T-helper 22 cell (primary cell): ENCODE data around the gene AFF1.
"Not testable (repeated sequence)": the region's sequence is repeated elsewhere in the genome, so short reads cannot be mapped to it uniquely, and the experiment has no call there.

Experiments used
- DNase-seq: peaks from one replicate; pipeline ENCODE4 v3.0.0-alpha.2; 2020; ENCODE audit warnings: low read depth

The AFF1 gene

DNA sequence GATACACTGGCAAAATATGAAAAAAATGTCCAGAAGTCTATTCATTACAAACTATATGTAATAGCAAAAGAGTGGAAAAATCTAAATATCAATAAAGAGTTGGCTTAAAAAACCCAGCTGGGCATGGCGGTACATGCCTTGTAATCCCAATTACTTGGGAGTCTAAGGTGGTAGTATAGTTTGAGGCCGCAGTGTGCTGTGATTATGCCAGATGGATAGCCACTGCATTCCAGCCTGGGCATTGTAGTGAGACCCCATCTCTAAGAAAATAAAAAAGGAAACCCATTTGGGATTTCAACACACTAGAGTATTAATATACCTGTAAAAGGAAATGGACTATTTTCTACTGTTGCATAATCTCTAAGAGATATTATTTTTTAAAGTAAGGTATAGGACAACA is 45.4 kb downstream of the AFF1 start:
- no peak for DNase-seq

- no peak for DNase-seq
Observed at GRCh38 chr4:86981789-86982188, 47.0 kb downstream of the AFF1 start.

GRCh38 chr4:86985852-86986251 is 51.0 kb downstream of the AFF1 start:
- not testable (repeated sequence) for DNase-seq

- DNase-seq = not testable (repeated sequence)
Observed at GRCh38 chr4:86989658-86990057, 54.8 kb downstream of the AFF1 start.

GRCh38 chr4:86990510-86990909 is 55.7 kb downstream of the AFF1 start:
- no peak for DNase-seq

DNA sequence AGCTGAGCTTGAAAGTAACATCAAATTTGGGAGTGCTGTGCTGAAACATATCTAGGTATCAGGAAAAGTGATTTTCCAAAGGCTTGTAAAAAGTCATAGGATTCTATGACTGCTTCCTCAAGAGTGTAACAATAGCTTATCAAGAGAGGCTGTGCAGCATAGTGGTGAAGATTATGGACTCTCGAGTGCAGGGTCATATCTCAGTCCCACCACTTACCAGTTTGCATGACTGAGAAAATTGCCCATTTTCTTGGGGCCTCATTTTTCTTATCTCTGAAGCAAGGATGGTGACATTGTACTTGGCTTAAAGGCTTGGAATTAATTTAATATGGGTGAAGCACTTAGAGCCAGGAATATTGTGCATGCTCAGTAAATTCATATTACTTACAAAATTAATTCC is 57.2 kb downstream of the AFF1 start:
- DNase-seq = no peak

DNA sequence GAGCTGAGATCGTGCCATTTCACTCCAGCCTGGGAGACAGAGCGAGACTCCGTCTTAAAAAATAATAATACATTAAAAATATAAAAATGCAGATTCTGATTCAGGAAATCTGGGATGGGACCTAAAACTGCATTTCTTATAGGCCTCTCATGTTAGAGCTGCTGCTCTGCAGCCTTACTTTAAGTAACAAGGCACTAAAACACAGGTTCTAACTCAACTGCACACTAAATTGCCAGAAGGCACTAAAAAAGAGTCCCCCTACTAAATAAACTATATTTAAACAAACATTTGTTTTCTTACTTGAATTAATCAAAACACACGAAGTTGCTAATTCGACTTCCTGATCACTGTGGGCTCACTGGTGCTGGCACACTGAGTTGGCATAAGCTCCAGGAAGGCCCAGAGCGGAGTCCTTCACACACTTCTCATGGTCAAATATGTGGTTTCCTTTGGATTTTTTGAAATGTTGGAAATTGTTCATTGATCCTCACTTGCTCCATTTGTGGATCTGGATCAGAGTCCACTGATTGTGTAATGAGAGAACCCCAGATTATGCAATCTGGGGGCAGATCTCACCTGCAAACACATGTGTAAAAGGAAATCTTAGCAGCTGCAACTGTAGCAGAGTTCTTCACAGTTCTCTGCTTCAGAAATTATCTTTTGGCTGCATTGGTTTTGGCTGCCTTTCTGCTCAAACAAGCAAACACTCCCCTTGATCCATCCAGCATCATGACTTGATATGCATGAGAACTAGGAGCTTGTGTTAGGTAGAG is 59.3 kb downstream of the AFF1 start:
- DNase-seq = no peak

- DNase-seq = no peak
Observed at GRCh38 chr4:86994686-86995085, 59.9 kb downstream of the AFF1 start.

- not testable (repeated sequence) for DNase-seq
Observed at GRCh38 chr4:86996510-86996909, 61.7 kb downstream of the AFF1 start.

DNA sequence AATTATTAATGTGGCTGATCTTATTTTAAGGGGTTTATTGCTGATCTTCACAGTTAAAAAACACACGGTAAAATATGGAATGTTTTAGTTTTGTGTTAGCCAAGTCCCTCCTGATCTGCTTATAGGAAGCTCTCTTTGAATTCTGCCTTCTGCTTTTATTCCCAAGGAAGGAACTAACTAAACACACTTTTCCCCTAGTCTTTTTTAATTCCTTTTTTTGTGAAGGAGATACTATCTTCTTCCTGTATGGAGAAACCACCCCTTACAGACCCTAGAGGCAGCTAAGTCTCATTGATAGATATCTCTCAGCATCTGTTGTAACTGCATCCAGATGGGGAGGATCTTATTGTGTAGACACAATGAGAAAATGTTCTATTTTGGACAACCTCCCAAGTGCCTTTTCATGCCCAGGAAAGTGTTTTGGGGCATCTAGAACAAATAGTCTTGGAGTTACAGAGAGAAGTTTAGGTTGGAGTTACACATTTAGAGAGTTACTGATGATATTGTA is 64.4 kb downstream of the AFF1 start:
- DNase-seq = no peak

- DNase-seq = no peak
Observed at GRCh38 chr4:87002682-87003043, 67.9 kb downstream of the AFF1 start.

DNA sequence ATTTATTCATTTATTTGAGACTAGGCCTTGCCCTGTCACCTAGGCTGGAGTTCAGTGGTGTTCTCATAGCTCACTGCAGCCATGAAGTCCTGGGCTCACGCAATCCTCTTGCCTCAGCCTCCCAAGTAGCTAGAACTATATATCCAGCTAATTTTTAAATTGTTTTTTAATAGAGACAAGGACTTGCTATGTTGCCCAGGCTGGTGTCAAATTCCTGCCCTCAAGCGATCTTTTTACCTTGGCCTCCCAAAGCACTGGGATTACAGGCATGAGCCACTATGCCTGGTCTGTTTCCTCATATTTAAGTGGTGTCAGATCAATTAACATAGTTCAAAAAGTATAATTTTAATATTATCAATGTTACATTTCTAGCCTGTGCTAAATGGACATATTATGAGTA is 68.5 kb downstream of the AFF1 start:
- DNase-seq = no peak

GRCh38 chr4:87005369-87005689 is 70.5 kb downstream of the AFF1 start:
- no peak for DNase-seq

DNA sequence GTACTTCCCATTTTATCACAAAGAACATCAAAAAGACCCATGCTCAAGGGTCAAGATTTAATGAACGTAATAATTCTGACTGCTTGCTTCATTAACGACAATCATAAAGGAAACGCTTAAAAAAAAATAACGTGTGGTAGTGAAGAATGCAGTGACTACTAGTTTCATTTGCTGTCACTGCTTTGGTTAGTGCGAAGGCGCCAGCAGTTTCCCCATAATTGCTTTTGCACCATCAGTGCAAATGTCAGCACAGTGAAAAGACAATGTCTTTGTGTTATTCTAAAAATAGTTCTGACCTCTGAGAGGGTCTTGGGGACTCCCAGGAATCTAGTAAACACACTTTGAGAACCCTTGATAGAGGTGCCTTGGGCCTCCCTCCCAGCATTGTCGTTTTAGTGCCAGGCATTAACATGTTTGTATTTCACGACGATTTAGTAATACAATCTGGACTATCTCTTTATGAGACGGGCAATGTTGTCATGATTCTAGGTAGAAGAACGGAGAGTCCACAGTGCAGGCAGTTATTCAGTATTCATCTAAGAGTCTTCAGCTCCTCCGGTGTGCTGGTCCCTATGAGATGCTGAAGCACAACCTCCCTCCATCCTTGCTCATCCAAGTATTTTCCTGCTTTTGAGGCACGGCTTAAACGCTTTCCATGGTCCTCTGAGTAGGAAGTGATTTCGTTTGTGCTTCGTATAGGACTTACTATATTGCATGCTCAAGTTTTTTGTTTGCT is 71.0 kb downstream of the AFF1 start:
- DNase-seq = no peak

GRCh38 chr4:87006426-87006675 is 71.5 kb downstream of the AFF1 start:
- DNase-seq = no peak

GRCh38 chr4:87006676-87007527 is 72.1 kb downstream of the AFF1 start:
- peak; percentile 84 for DNase-seq

DNA sequence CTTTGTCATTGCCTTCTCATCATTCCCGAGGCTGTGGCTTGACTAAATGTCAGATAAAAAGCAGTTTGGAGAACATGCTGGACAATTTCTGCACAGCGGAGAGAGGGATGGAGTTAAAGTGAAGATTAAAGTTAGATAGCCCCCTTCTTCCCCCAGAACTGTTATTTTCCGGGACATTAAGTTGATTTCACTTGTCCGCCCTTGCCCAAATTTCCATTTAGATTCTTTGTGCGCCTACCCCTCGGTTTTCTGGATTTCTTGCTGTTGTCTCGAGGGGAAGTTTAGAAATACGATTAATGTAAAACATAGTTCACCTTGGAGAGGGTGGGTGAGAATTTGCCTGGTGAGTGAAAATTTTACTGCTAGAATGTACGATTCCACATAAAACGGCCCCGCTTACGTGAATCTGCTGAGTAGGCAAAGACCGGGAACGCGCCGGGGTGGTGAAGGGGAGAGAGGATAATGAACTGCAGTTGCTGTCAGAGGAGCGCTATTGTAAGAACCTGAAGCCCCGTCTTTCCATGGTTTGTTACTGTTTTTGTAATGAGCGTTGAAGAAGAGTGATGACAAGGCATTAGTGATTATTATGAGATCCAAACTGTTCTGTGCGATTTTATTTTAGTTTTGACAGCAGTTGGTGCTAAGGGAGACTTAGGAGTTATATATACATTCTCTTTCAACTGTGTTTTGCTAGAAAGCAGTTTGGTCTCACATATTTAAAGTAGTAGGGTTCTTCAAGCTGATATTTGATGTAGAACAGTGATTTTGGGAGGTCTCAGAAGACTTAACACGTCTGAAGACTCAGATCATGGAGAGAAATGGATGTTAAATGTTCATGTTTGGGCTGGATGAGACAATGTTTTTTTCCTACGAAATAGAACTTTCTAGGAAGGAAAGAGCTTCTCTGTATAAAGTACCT is 73.0 kb downstream of the AFF1 start:
- peak; percentile 8 for DNase-seq

DNA sequence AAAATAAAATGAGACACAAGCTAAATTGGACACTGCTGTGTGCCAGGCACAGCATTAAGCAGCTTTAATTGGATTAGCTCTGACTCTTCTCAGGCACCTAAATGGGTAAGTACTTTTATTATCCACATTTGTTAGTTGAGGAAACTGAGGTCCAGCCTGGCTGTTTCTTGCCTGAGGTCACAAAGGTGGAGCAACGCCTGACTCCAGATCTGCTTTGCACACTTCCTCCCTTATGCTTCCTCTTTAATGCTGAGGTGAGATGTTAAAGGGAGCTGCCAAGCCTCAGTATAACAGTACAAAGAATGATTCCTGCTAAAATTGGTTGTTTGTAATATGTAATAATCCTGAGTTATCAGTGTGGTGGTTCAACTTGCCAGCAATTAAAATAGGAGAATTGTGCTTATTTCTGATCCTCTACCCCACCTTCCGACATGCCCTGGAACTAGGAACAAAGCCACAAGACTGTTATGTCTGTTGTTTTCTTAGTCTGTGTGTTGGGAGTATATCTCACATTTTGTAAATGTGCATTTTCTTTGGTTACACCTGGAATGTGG is 74.4 kb downstream of the AFF1 start:
- no peak for DNase-seq

DNA sequence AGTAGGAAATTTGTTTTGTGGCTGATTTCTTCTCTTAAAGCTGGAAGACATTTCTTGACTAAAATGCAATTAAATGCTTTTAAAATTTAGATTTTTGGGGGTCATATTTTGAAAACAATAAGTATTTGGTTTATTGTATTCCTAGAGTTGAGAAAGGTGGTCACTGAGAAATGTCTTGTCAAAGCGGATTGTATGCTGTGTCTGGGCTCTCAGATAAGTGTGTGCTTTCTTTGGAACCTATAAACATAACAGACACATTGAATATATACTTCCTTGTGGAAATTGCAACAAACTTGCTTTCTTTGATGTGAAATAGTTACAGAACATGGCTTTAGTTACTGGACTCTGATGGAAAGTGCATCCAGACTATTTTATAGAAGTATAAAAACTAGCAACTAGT is 75.4 kb downstream of the AFF1 start:
- DNase-seq = no peak

- no peak for DNase-seq
Observed at GRCh38 chr4:87011340-87012034, 76.7 kb downstream of the AFF1 start.
